Astrocyte (in vitro differentiated cells and primary cell): ENCODE data around the gene PRKCG. TPM values are rescaled to one million over a fixed set of nuclear protein-coding genes. Genes with fewer than 3 reads are reported as not detected.

Source experiments
- DNase-seq: peaks from one replicate; pipeline ENCODE4 v3.0.0-alpha.2; 2010; ENCODE audit warnings: low read depth
- FAIRE-seq: peaks from 2 replicates; lab custom pipeline; 2011; peaks lifted over from hg19 to GRCh38; lab: Jason Lieb, UNC
- H2AFZ ChIP-seq: 2 replicates; pipeline ENCODE4 v1.6.0; 2012; ENCODE audit warnings: low read depth, low read length, inconsistent platforms
- H3K27ac ChIP-seq: 2 replicates; pipeline ENCODE4 v1.5.1; 2011; ENCODE audit warnings: low read depth, low read length, inconsistent platforms
- H3K27me3 ChIP-seq: 2 replicates; pipeline ENCODE4 v1.6.0; 2011; ENCODE audit warnings: low read length, inconsistent platforms; ENCODE audit not compliant: insufficient read depth
- H3K36me3 ChIP-seq: 2 replicates; pipeline ENCODE4 v1.5.1; 2011; ENCODE audit warnings: low read length, inconsistent platforms; ENCODE audit not compliant: insufficient read depth
- H3K4me1 ChIP-seq: 2 replicates; pipeline ENCODE4 v1.5.1; 2011; ENCODE audit warnings: low read length, inconsistent platforms; ENCODE audit not compliant: insufficient read depth
- H3K4me2 ChIP-seq: 2 replicates; pipeline ENCODE4 v1.6.0; 2012; ENCODE audit warnings: low read length, inconsistent platforms
- H3K4me3 ChIP-seq: 2 replicates; pipeline ENCODE4 v1.5.1; 2011; ENCODE audit warnings: low read depth, mild to moderate bottlenecking, low read length, inconsistent platforms; ENCODE audit not compliant: insufficient read depth
- H3K79me2 ChIP-seq: 2 replicates; pipeline ENCODE4 v1.6.0; 2012; ENCODE audit warnings: mild to moderate bottlenecking, low read length, inconsistent platforms; ENCODE audit not compliant: insufficient read depth
- H3K9ac ChIP-seq: 2 replicates; pipeline ENCODE4 v1.6.0; 2012; ENCODE audit warnings: mild to moderate bottlenecking, low read length, inconsistent platforms
- H3K9me3 ChIP-seq: 2 replicates; pipeline ENCODE4 v1.5.1; 2012; ENCODE audit warnings: low read depth, mild to moderate bottlenecking, low read length, inconsistent platforms; ENCODE audit not compliant: insufficient read depth
- H4K20me1 ChIP-seq: 2 replicates; pipeline ENCODE4 v1.6.0; 2012; ENCODE audit warnings: low read length, inconsistent platforms; ENCODE audit not compliant: insufficient read depth
- H3K27ac Mint-ChIP-seq: one replicate; pipeline ENCODE4 v1.8.0; 2021; ENCODE audit warnings: mild to moderate bottlenecking, mixed read lengths; ENCODE audit not compliant: unreplicated experiment
- H3K27me3 Mint-ChIP-seq: one replicate; pipeline ENCODE4 v1.8.0; 2021; ENCODE audit warnings: low read depth, mixed read lengths; ENCODE audit not compliant: unreplicated experiment
- H3K36me3 Mint-ChIP-seq: one replicate; pipeline ENCODE4 v1.8.0; 2021; ENCODE audit warnings: low read depth, mixed read lengths; ENCODE audit not compliant: unreplicated experiment
- H3K4me1 Mint-ChIP-seq: one replicate; pipeline ENCODE4 v1.8.0; 2021; ENCODE audit warnings: low read depth, mixed read lengths; ENCODE audit not compliant: unreplicated experiment
- H3K4me3 Mint-ChIP-seq: one replicate; pipeline ENCODE4 v1.8.0; 2021; ENCODE audit warnings: mild to moderate bottlenecking, moderate library complexity, mixed read lengths; ENCODE audit not compliant: unreplicated experiment
- H3K9me3 Mint-ChIP-seq: one replicate; pipeline ENCODE4 v1.8.0; 2021; ENCODE audit warnings: mild to moderate bottlenecking, mixed read lengths; ENCODE audit not compliant: unreplicated experiment
- EZH2 ChIP-seq: IDR thresholded peaks from 2 replicates; pipeline ENCODE4 v1.6.1; 2012; ENCODE audit warnings: mild to moderate bottlenecking, low read length, inconsistent platforms; ENCODE audit not compliant: insufficient read depth
- total RNA-seq: library from RNA; stranded (reverse); gene quantifications from 2 replicates; pipeline ENCODE4 v1.2.1, GENCODE V29; 2021
- TF ChIP-seq, protein P1 (sequence below): IDR thresholded peaks from 2 replicates; pipeline ENCODE4 v1.5.1; 2011; ENCODE audit warnings: low read depth, mild to moderate bottlenecking, inconsistent platforms, low read length, moderate library complexity; ENCODE audit not compliant: insufficient read depth

The PRKCG gene
- total RNA-seq, 1 donor from 2014 or later, result 0.41 TPM

DNA sequence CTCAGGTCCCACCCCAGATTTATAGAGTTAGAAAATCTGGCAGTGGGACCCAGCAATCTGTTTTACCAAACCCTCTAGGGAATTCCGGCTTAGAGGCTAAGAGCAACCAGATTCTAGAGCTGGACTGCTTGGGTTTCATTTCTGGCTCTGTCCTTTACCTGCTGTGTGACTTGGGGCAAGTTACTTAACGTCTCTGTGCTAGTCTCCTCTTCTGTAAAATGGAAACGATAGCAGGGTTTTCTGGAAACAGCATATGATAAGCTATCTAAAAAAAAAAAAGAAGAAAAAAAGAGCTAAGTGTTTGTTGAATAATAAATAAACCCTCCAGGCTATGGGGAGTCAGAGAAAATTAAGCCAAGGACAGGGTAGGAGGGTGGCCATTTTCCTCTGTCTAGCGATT, 15.5 kb downstream of the PRKCG start:
- Mint-ChIP-seq H3K27me3 (peaks cover 42% of the 10 kb centered on the region), H3K4me3 (no peak overlapping the region), H3K9me3 (peaks cover 3% of the 10 kb centered on the region), H3K4me1 (no peaks in the 10 kb centered on the region), H3K27ac (no peak overlapping the region), H3K36me3 (no peaks in the 10 kb centered on the region)
- no peaks in the 10 kb centered on the region for H3K9me3 ChIP-seq
- peaks cover 17% of the 10 kb centered on the region for H3K27me3 ChIP-seq
- no peaks in the 10 kb centered on the region for H3K4me1 ChIP-seq
- H3K4me3 ChIP-seq, result no peak overlapping the region
- no peak overlapping the region for H3K27ac ChIP-seq
- no peak overlapping the region for H2AFZ ChIP-seq
- H3K36me3 ChIP-seq, result no peaks in the 10 kb centered on the region
- H3K4me2 ChIP-seq, result no peak overlapping the region
- no peak for TF ChIP-seq EZH2
- TF ChIP-seq, protein P1, sequence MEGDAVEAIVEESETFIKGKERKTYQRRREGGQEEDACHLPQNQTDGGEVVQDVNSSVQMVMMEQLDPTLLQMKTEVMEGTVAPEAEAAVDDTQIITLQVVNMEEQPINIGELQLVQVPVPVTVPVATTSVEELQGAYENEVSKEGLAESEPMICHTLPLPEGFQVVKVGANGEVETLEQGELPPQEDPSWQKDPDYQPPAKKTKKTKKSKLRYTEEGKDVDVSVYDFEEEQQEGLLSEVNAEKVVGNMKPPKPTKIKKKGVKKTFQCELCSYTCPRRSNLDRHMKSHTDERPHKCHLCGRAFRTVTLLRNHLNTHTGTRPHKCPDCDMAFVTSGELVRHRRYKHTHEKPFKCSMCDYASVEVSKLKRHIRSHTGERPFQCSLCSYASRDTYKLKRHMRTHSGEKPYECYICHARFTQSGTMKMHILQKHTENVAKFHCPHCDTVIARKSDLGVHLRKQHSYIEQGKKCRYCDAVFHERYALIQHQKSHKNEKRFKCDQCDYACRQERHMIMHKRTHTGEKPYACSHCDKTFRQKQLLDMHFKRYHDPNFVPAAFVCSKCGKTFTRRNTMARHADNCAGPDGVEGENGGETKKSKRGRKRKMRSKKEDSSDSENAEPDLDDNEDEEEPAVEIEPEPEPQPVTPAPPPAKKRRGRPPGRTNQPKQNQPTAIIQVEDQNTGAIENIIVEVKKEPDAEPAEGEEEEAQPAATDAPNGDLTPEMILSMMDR, result no peak
- H4K20me1 ChIP-seq, result no peaks in the 10 kb centered on the region
- no peak for FAIRE-seq
- H3K9ac ChIP-seq, result no peak overlapping the region
- no peak for DNase-seq
- H3K79me2 ChIP-seq, result no peaks in the 10 kb centered on the region

DNA sequence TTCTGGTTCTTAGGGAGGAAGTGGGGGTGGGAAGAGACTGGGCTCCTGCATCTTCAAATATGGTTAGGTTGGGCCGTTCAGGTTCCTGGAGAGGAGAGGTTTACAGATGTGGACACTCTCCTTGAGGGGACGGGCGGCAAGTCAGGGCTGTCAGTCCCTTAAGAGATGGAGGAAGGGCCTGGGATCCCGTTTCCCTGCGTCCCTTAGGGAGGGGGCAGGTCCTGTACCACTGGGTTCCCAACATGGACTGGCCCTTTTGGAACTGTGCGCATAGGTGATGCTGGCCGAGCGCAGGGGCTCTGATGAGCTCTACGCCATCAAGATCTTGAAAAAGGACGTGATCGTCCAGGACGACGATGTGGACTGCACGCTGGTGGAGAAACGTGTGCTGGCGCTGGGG, 16.2 kb downstream of the PRKCG start:
- TF ChIP-seq, protein P1, result no peak
- no peak for TF ChIP-seq EZH2
- peaks cover 36% of the 10 kb centered on the region for H3K27me3 Mint-ChIP-seq
- Histone ChIP-seq H4K20me1 (no peaks in the 10 kb centered on the region), H3K4me3 (no peak overlapping the region), H3K79me2 (no peaks in the 10 kb centered on the region), H3K27ac (no peak overlapping the region), H2AFZ (no peak overlapping the region), H3K36me3 (no peaks in the 10 kb centered on the region), H3K9ac (no peak overlapping the region), H3K9me3 (no peaks in the 10 kb centered on the region), H3K4me2 (no peak overlapping the region), H3K27me3 (peaks cover 17% of the 10 kb centered on the region), H3K4me1 (no peaks in the 10 kb centered on the region)
- H3K4me3 Mint-ChIP-seq, result no peak overlapping the region
- no peaks in the 10 kb centered on the region for H3K4me1 Mint-ChIP-seq
- no peaks in the 10 kb centered on the region for H3K36me3 Mint-ChIP-seq
- peaks cover 3% of the 10 kb centered on the region for H3K9me3 Mint-ChIP-seq
- no peak overlapping the region for H3K27ac Mint-ChIP-seq
- DNase-seq (no peak), FAIRE-seq (no peak)

DNA sequence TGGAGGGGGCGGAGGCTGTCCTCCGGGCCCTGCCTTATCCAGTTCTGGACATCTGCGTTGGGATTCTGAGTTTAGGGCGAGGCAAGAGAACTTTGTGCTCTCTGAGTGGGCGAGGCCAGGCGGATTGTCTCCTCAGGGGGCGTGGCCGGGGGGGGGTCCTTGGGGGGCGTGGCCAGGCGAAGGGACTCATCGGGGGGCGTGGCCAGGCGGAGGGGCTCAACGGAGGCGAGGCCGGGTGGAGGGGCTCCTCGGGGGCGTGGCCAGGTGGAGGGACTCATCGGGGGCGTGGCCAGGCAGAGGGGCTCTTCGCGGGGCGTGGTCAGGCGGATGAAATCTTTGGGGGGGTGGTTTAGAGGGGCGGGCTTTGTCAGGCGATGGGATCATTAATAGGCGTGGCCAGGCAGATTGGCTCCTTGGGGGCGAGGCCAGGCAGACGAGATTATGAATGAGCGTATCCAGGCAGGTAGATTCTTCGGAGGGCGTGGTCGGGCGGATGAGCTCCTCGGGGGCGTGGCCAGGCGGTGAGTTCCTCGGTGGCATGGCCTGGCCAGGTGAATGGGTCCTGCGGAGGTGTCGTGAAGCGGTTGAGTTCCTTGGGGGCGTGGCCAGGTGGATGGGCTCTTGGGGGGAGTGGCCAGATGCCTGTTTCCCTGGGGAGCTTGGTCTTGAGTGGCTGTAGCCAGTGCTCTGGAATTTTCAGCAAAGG, 16.8 kb downstream of the PRKCG start:
- no peaks in the 10 kb centered on the region for H3K4me1 ChIP-seq
- H2AFZ ChIP-seq, result no peak overlapping the region
- no peaks in the 10 kb centered on the region for H3K36me3 Mint-ChIP-seq
- peaks cover 3% of the 10 kb centered on the region for H3K9me3 Mint-ChIP-seq
- H3K9me3 ChIP-seq, result no peaks in the 10 kb centered on the region
- no peak overlapping the region for H3K27ac Mint-ChIP-seq
- H3K4me1 Mint-ChIP-seq, result no peaks in the 10 kb centered on the region
- FAIRE-seq (no peak), DNase-seq (no peak)
- peaks cover 17% of the 10 kb centered on the region for H3K27me3 ChIP-seq
- H3K4me2 ChIP-seq, result no peak overlapping the region
- H3K4me3 ChIP-seq, result no peak overlapping the region
- H4K20me1 ChIP-seq, result no peaks in the 10 kb centered on the region
- no peak overlapping the region for H3K27ac ChIP-seq
- H3K9ac ChIP-seq, result no peak overlapping the region
- peaks cover 37% of the 10 kb centered on the region for H3K27me3 Mint-ChIP-seq
- H3K36me3 ChIP-seq, result no peaks in the 10 kb centered on the region
- TF ChIP-seq, protein P1, result no peak
- no peak for TF ChIP-seq EZH2
- no peaks in the 10 kb centered on the region for H3K79me2 ChIP-seq
- no peak overlapping the region for H3K4me3 Mint-ChIP-seq
